ENCODE data around the gene OSBPL6.

DNA sequence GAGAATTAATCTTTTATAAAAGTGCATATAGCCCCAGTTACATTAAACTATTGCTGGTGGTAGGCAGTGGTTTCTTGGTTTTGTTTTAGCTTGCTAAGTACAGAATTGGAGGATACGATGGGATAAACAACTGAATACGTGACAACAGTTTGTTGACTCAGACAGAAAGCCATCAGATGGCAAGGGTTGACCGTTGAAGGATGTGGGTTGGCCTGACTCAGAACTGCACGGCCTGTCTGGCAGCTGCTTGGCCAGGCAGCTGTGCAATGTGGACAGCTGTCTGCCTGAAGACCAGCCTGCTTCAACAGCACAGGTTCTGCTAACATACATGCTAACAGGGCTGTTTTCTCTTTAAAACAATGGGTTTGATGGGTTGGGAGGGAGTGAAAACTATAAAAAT lies 210.1 kb downstream of the OSBPL6 start:
- TF ChIP-seq, protein P1, sequence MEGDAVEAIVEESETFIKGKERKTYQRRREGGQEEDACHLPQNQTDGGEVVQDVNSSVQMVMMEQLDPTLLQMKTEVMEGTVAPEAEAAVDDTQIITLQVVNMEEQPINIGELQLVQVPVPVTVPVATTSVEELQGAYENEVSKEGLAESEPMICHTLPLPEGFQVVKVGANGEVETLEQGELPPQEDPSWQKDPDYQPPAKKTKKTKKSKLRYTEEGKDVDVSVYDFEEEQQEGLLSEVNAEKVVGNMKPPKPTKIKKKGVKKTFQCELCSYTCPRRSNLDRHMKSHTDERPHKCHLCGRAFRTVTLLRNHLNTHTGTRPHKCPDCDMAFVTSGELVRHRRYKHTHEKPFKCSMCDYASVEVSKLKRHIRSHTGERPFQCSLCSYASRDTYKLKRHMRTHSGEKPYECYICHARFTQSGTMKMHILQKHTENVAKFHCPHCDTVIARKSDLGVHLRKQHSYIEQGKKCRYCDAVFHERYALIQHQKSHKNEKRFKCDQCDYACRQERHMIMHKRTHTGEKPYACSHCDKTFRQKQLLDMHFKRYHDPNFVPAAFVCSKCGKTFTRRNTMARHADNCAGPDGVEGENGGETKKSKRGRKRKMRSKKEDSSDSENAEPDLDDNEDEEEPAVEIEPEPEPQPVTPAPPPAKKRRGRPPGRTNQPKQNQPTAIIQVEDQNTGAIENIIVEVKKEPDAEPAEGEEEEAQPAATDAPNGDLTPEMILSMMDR (IDR thresholded peaks at IDR 0.05): no peak
- TF ChIP-seq EZH2 (IDR thresholded peaks at IDR 0.05; ENCODE audit: borderline replicate concordance, insufficient read depth, low read depth, low read length, poor library complexity, severe bottlenecking): no peak
